Endodermal cell (in vitro differentiated cells): Measurements from ENCODE around the gene GJC1. TPM values are rescaled to one million over a fixed set of nuclear protein-coding genes. Genes with fewer than 3 reads are reported as not detected.

Experiments used
- DNase-seq: peaks from one replicate; pipeline ENCODE4 v3.0.0-alpha.2; 2017
- H3K27ac ChIP-seq: 2 replicates; pipeline ENCODE4 v1.5.1; 2013; ENCODE audit warnings: mild to moderate bottlenecking, low read depth, low read length, moderate library complexity
- H3K27me3 ChIP-seq: 2 replicates; pipeline ENCODE4 v1.6.1; 2013; ENCODE audit warnings: mild to moderate bottlenecking, low read length, moderate library complexity; ENCODE audit not compliant: insufficient read depth, control insufficient read depth, poor library complexity, severe bottlenecking
- H3K36me3 ChIP-seq: 2 replicates; pipeline ENCODE4 v1.7.0; 2013; ENCODE audit warnings: mild to moderate bottlenecking, low read length, moderate library complexity; ENCODE audit not compliant: control insufficient read depth, insufficient read depth
- H3K4me1 ChIP-seq: one replicate; pipeline ENCODE4 v1.7.0; 2013; ENCODE audit warnings: low read length; ENCODE audit not compliant: control insufficient read depth, insufficient read depth
- H3K4me3 ChIP-seq: 2 replicates; pipeline ENCODE4 v1.5.1; 2013; ENCODE audit warnings: mild to moderate bottlenecking, low read length, moderate library complexity
- H3K9ac ChIP-seq: 2 replicates; pipeline ENCODE4 v1.6.1; 2013; ENCODE audit warnings: mild to moderate bottlenecking, low read length, moderate library complexity; ENCODE audit not compliant: poor library complexity, severe bottlenecking; ENCODE audit errors: extremely low read depth
- H3K9me3 ChIP-seq: 2 replicates; pipeline ENCODE4 v1.6.1; 2013; ENCODE audit warnings: mild to moderate bottlenecking, low read length, moderate library complexity; ENCODE audit not compliant: control insufficient read depth
- H3K27ac Mint-ChIP-seq: 2 replicates; pipeline ENCODE4 v1.8.0; 2020; ENCODE audit warnings: mixed read lengths
- H3K27me3 Mint-ChIP-seq: 2 replicates; pipeline ENCODE4 v1.8.0; 2021; ENCODE audit warnings: mild to moderate bottlenecking, mixed read lengths; ENCODE audit not compliant: insufficient read depth
- H3K36me3 Mint-ChIP-seq: 2 replicates; pipeline ENCODE4 v1.8.0; 2020; ENCODE audit warnings: low read depth, mixed read lengths
- H3K4me1 Mint-ChIP-seq: 2 replicates; pipeline ENCODE4 v1.8.0; 2020; ENCODE audit warnings: mixed read lengths
- H3K4me3 Mint-ChIP-seq: 2 replicates; pipeline ENCODE4 v1.8.0; 2020; ENCODE audit warnings: mild to moderate bottlenecking, moderate library complexity, mixed read lengths
- H3K9me3 Mint-ChIP-seq: 2 replicates; pipeline ENCODE4 v1.8.0; 2020; ENCODE audit warnings: mild to moderate bottlenecking, mixed read lengths
- WGBS, 2 experiments: methylation state at CpG; one replicate each; pipeline versions ENCODE4 v1.1.5 to v1.1.7; 2013; ENCODE audit warnings: missing lambda C conversion rate in 2 of 2, mixed read lengths in 1 of 2; ENCODE audit not compliant: insufficient coverage in 1 of 2, insufficient read length in 1 of 2; 5-methylcytosine and 5-hydroxymethylcytosine counted together
- total RNA-seq, 2 donors: library from RNA; stranded (reverse); fragmentation: NEBNext Ultra II Directional in 1 of 2; extraction: Animal tissue kit (Norgen Biotek cat#: 25700) in 1 of 2; gene quantifications; 2 replicates in 1 of 2; 3 replicates in 1 of 2; pipeline ENCODE4 v1.2.1, GENCODE V29; 2021
- TF ChIP-seq, protein P1 (sequence below): fragments of 200-600 bp; sonication (generic); conservative IDR thresholded peaks from 2 replicates; pipeline ENCODE4 v1.5.0; 2021; ENCODE audit warnings: antibody characterized with exemption, mild to moderate bottlenecking

The GJC1 gene
- total RNA-seq, 2 donors from 2014 or later = 81.9 to 108 TPM

- Mint-ChIP-seq H3K4me3 (no peak overlapping the region), H3K9me3 (no peaks in the 10 kb centered on the region), H3K36me3 (peaks cover 34% of the 10 kb centered on the region), H3K4me1 (peaks cover 16% of the 10 kb centered on the region), H3K27me3 (no peaks in the 10 kb centered on the region), H3K27ac (no peak overlapping the region)
- WGBS, 2 experiments = 90 to 100% methylated on average over 3 to 5 of the region's 6 CpGs
- no peaks in the 10 kb centered on the region for H3K27me3 ChIP-seq
- no peak overlapping the region for H3K9ac ChIP-seq
- no peak overlapping the region for H3K4me3 ChIP-seq
- peaks cover 25% of the 10 kb centered on the region for H3K36me3 ChIP-seq
- TF ChIP-seq, protein P1, sequence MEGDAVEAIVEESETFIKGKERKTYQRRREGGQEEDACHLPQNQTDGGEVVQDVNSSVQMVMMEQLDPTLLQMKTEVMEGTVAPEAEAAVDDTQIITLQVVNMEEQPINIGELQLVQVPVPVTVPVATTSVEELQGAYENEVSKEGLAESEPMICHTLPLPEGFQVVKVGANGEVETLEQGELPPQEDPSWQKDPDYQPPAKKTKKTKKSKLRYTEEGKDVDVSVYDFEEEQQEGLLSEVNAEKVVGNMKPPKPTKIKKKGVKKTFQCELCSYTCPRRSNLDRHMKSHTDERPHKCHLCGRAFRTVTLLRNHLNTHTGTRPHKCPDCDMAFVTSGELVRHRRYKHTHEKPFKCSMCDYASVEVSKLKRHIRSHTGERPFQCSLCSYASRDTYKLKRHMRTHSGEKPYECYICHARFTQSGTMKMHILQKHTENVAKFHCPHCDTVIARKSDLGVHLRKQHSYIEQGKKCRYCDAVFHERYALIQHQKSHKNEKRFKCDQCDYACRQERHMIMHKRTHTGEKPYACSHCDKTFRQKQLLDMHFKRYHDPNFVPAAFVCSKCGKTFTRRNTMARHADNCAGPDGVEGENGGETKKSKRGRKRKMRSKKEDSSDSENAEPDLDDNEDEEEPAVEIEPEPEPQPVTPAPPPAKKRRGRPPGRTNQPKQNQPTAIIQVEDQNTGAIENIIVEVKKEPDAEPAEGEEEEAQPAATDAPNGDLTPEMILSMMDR = no peak
- H3K4me1 ChIP-seq = peaks cover 8% of the 10 kb centered on the region
- no peak for DNase-seq
- H3K9me3 ChIP-seq = no peaks in the 10 kb centered on the region
- H3K27ac ChIP-seq = no peak overlapping the region
These were observed 18.2 kb upstream of the GJC1 start for GRCh38 chr17:44848257-44848795.

DNA sequence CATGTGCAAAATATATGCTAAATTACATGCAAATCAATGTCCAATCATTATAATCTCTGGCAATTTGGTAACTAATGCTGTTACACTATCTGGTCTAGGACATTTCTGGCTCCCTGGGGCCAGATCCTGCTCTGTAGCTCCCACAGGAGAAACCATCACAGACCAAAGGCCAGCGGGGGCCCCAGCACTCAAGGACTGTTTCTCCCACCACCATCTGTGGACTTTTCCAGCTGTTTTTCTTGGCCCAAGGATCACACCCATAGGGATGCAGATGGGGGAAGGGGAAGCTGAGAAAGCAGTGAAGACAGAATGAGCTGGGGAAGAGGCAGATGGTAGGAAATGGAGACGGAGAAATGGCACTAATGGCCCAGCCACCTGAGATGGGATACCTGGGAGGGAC, 17.5 kb upstream of the GJC1 start, which contains the start of gene HIGD1B:
TSS of gene HIGD1B (plus strand) at position 298 of the 400 bp plus-strand sequence. CDS start 270 bp downstream, outside the sequence.
- H3K9me3 Mint-ChIP-seq = no peaks in the 10 kb centered on the region
- H3K4me3 ChIP-seq = no peak within 1 kb of the TSS
- WGBS, 2 experiments = 81 to 100% methylated on average over 1 to 2 of the region's 2 CpGs

DNA sequence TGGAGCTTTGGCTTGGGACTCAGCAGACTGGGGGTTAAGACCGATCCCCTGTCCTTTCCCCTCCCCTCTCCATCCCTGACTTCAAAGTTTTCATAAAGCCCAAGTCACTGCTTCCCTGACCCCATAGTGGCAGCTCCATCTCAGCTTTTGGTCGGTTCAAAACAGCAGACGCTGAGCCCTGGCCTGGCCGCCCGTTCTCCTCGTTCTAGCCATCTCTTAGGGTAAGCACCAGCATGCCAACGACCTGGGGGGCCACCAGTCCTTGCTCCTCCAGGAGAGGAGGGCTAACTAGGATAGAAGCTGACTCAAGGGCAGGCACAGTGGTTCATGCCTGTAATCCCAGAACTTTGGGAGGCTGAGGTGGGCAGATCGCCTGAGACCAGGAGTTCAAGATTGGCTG, 16.1 kb upstream of the GJC1 start:
- Histone ChIP-seq H3K27ac (no peak overlapping the region), H3K4me3 (no peak overlapping the region), H3K4me1 (peaks cover 15% of the 10 kb centered on the region), H3K9ac (no peak overlapping the region), H3K36me3 (peaks cover 12% of the 10 kb centered on the region), H3K9me3 (no peaks in the 10 kb centered on the region), H3K27me3 (no peaks in the 10 kb centered on the region)
- 86 to 94% methylated on average over 2 to 8 of the region's 8 CpGs for WGBS, 2 experiments
- H3K4me3 Mint-ChIP-seq = no peak overlapping the region
- DNase-seq = no peak
- TF ChIP-seq, protein P1 = no peak
- peaks cover 15% of the 10 kb centered on the region for H3K36me3 Mint-ChIP-seq
- no peak overlapping the region for H3K27ac Mint-ChIP-seq
- H3K4me1 Mint-ChIP-seq = peaks cover 26% of the 10 kb centered on the region
- no peaks in the 10 kb centered on the region for H3K27me3 Mint-ChIP-seq
- no peaks in the 10 kb centered on the region for H3K9me3 Mint-ChIP-seq

More for the DNA sequence above, 17.5 kb upstream of the GJC1 start, which contains the start of gene HIGD1B:
- no peaks in the 10 kb centered on the region for H3K9me3 ChIP-seq
- Mint-ChIP-seq H3K36me3 (peaks cover 27% of the 10 kb centered on the region), H3K4me1 (peaks cover 24% of the 10 kb centered on the region), H3K27ac (peak within 1 kb of the TSS; percentile 44), H3K4me3 (no peak within 1 kb of the TSS), H3K27me3 (no peaks in the 10 kb centered on the region)
- H3K9ac ChIP-seq = no peak within 1 kb of the TSS
- H3K36me3 ChIP-seq = peaks cover 18% of the 10 kb centered on the region
- TF ChIP-seq, protein P1 = no peak
- H3K4me1 ChIP-seq = peaks cover 15% of the 10 kb centered on the region
- H3K27me3 ChIP-seq = no peaks in the 10 kb centered on the region
- DNase-seq = no peak
- H3K27ac ChIP-seq = no peak within 1 kb of the TSS
